Measurements from ENCODE around the gene ABCA12.

GRCh38 chr2:215036314-215036713, 102.1 kb downstream of the ABCA12 start:
- TF ChIP-seq CTCF (conservative IDR thresholded peaks at IDR 0.05) = no peak
- no peak for TF ChIP-seq ZFX (IDR thresholded peaks at IDR 0.05)

All from C4-2B (cell line).